Measurements from ENCODE around the gene FTCD.

- TF ChIP-seq CTCF (IDR thresholded peaks at IDR 0.05 in 8 of 11, conservative IDR thresholded peaks at IDR 0.05 in 3 of 11) (no peak), POLR2A (IDR thresholded peaks at IDR 0.05) (no peak)
These were observed 49.8 kb upstream of the FTCD start for GRCh38 chr21:46205166-46205565.
